Progenitor cell of endocrine pancreas (in vitro differentiated cells): ENCODE data around the gene PDE6D. TPM values are rescaled to one million over a fixed set of nuclear protein-coding genes. Genes with fewer than 3 reads are reported as not detected.

Experiments
- DNase-seq: peaks from one replicate; pipeline ENCODE4 v3.0.0; 2021; ENCODE audit warnings: low spot score; ENCODE audit not compliant: unreplicated experiment
- H3K27ac Mint-ChIP-seq: 2 replicates; pipeline ENCODE4 v1.8.0; 2021; ENCODE audit warnings: mild to moderate bottlenecking, moderate library complexity, mixed read lengths
- H3K27me3 Mint-ChIP-seq: 2 replicates; pipeline ENCODE4 v1.8.0; 2021; ENCODE audit warnings: mixed read lengths
- H3K36me3 Mint-ChIP-seq: 2 replicates; pipeline ENCODE4 v1.8.0; 2022; ENCODE audit warnings: mixed read lengths; ENCODE audit not compliant: insufficient read depth
- H3K4me1 Mint-ChIP-seq: 2 replicates; pipeline ENCODE4 v1.8.0; 2021; ENCODE audit warnings: low read depth, mixed read lengths
- H3K4me3 Mint-ChIP-seq: 2 replicates; pipeline ENCODE4 v1.8.0; 2021; ENCODE audit warnings: low read depth, mild to moderate bottlenecking, moderate library complexity, mixed read lengths
- H3K9me3 Mint-ChIP-seq: 2 replicates; pipeline ENCODE4 v1.8.0; 2021; ENCODE audit warnings: low read depth, mixed read lengths
- CTCF ChIP-seq: fragments of 200-600 bp; sonication (generic); IDR thresholded peaks from one replicate; pipeline ENCODE4 v1.5.0; 2021; ENCODE audit warnings: antibody characterized with exemption, mild to moderate bottlenecking; ENCODE audit not compliant: unreplicated experiment
- long read RNA-seq: library from polyadenylated mRNA; unstranded; transcript quantifications from one replicate; pipeline ENCODE4 v2.0.0, GENCODE V29; 2020
- total RNA-seq: library from RNA; stranded (reverse); gene quantifications from 2 replicates; pipeline ENCODE4 v1.2.1, GENCODE V29; 2021

The PDE6D gene
- total RNA-seq: 21.9 and 23.3 TPM in 2 replicates
- long read RNA-seq, transcript PDE6D-201 (5 exons, 1,175 nt): major isoform, 35 of 44 reads
- long read RNA-seq, partial matches to known transcripts: 0 of 44 reads
- long read RNA-seq, other reads (novel, unspliced or antisense): 7 of 44 reads

DNA sequence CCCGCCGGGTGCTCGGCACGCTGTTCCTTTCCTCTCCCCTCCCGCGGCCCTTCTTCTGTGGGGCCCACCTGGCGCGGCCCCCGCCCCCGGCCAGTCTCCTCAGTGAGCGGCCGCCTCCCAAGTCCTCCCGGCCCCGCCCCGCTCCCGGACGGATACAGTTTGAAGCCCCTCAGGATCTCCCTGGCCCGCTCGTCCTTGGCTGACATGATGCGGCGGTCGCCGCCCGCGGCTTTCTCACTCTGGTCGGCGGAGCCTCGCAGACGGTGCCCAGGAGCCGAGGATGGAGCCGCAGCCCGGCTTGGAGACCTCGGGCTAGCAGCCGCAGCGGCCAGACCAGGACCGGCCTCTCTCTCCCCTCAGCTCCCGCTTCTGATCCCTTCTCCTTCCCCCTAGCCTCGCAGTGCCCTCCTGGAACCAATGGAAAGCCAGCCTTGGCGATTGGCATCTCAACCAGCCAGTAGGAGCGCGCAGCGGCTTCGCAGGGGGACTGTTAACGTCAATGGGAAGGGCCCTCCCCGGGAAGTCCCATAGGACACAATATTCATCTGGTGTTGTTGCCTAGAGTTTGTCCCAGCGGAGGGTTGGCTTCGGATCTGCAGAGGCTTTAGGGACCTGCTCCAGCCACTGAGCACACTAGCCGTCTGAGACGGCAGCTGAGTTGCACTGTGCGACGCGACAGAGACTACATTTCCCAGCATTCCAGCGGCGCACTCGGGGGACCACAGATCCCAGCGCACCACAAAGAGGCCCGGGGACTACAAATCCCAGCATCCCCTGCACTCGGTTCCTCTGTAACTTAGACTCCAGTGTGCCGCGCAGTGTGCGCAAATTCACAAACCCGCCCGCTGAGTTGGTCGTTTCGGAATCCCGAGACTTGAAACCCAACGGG is at the start of gene PDE6D:
PDE6D (minus strand) TSS at position 374 of the 889 bp plus-strand sequence; CDS start at position 206, 168 bp downstream.
- peak within 1 kb of the TSS; percentile 97 for H3K27ac Mint-ChIP-seq
- no peak for TF ChIP-seq CTCF
- peak; percentile 95 for DNase-seq
- no peaks in the 10 kb centered on the region for H3K27me3 Mint-ChIP-seq
- H3K36me3 Mint-ChIP-seq: no peaks in the 10 kb centered on the region
- H3K9me3 Mint-ChIP-seq: no peaks in the 10 kb centered on the region
- H3K4me3 Mint-ChIP-seq: peak within 1 kb of the TSS; percentile 96
- H3K4me1 Mint-ChIP-seq: peaks cover 30% of the 10 kb centered on the region

DNA sequence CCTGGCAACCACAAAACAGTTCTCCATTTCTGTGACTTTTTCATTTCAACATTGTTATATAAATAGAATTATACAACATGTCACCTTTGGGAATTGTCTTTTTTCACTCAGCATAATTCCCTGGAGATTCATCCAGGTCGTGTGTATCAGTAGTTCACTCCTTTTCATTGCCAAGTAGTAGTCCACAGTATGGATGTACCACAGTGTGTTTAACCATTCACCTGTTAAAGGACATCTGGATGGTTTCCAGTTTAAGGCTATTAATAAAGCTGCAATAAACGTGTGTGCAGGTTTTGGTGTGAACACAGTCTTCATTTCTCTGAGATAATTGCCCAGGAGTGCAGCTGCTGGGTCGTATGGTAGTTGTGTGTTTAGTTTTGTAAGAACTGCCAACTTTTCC is 40.8 kb upstream of the PDE6D start:
- Mint-ChIP-seq H3K4me3 (no peak overlapping the region), H3K4me1 (no peaks in the 10 kb centered on the region), H3K27ac (no peak overlapping the region), H3K27me3 (no peaks in the 10 kb centered on the region), H3K9me3 (peaks cover 5% of the 10 kb centered on the region), H3K36me3 (no peaks in the 10 kb centered on the region)
- no peak for TF ChIP-seq CTCF
- DNase-seq: no peak

- no peaks in the 10 kb centered on the region for H3K27me3 Mint-ChIP-seq
- no peak for TF ChIP-seq CTCF
Measured at GRCh38 chr2:231820786-231821303, 39.8 kb upstream of the PDE6D start.

DNA sequence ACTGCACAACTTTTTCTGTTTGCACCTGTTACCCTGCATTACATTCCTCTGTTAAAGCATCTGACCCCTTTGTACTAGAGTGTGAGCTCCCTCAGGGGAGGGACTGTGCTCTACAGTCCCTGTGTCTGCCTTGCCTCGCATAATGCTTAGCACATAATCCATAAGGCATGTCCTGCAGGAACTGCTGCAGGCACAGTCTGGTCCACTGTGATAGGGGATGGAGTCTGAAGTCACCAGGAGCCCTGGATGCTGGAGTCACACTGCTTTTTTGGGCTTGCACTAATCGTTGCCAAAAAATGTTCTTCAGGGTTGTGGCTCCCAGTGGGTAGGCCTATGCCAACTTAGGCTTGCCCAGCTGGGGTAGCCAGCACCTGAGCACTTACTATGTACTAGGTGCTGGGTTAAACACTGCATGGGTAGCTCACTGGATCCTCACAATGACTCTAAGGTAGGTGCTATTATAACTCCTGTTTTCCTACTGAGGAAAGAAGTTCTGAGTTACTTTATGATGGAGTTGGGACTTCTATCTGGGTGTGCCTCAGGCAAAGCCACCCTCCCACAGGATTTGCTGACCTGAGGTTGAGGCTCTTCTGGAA is 38.5 kb upstream of the PDE6D start:
- H3K36me3 Mint-ChIP-seq: peaks cover 12% of the 10 kb centered on the region
- no peak overlapping the region for H3K4me3 Mint-ChIP-seq
- no peak overlapping the region for H3K27ac Mint-ChIP-seq
- no peak for DNase-seq
- H3K27me3 Mint-ChIP-seq: no peaks in the 10 kb centered on the region
- H3K4me1 Mint-ChIP-seq: no peaks in the 10 kb centered on the region
- H3K9me3 Mint-ChIP-seq: peaks cover 9% of the 10 kb centered on the region
- TF ChIP-seq CTCF: no peak

More at GRCh38 chr2:231820786-231821303, 39.8 kb upstream of the PDE6D start:
- DNase-seq: no peak
- Mint-ChIP-seq H3K4me3 (no peak overlapping the region), H3K27ac (peak overlapping the region; percentile 13), H3K9me3 (peaks cover 5% of the 10 kb centered on the region), H3K4me1 (no peaks in the 10 kb centered on the region), H3K36me3 (peaks cover 5% of the 10 kb centered on the region)

DNA sequence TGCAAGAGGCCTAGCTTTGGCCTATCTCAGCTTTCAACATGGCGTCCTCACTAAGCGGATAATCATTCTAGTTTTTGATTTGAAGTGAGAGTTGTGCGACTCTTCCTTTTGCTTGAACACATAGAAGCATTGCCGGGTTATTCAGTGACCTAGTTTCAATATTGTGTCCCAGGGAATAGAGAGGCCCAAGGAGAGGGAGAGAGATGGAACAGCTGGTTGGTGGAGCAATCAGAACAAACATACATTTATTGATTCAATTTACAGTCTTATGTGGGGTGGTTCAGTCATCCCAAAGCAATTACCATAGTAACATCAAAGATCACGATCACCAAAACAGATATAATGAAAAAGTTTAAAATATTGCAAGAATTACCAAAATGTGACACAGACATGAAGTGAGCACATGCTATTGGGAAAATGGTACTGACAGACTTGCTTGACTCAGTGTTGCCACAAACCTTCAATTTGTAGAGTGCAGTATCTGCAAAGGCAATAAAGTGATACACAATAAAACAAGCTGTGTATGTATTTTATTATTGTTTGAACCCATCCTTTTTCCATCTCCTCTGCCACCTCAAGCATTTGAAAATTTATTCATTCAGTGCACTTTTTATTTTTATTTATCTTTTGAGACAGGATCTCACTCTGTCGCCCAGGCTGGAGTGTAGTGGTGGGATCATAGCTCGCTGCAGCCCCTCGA is 35.4 kb upstream of the PDE6D start:
- H3K4me1 Mint-ChIP-seq: no peaks in the 10 kb centered on the region
- H3K27ac Mint-ChIP-seq: peak overlapping the region; percentile 38

More for the DNA sequence above, 35.4 kb upstream of the PDE6D start:
- Mint-ChIP-seq H3K27me3 (no peaks in the 10 kb centered on the region), H3K9me3 (peaks cover 7% of the 10 kb centered on the region), H3K4me3 (no peak overlapping the region), H3K36me3 (peaks cover 26% of the 10 kb centered on the region)
- TF ChIP-seq CTCF: no peak
- DNase-seq: no peak
